C4-2B (cell line): ENCODE results near the gene HIVEP3.

Source experiments
- ZFX ChIP-seq: fragments of 450-650 bp; IDR thresholded peaks from 2 replicates; pipeline ENCODE4 v1.6.1; 2017
- TF ChIP-seq, protein P1 (sequence below): fragments of 450-650 bp; conservative IDR thresholded peaks from 2 replicates; pipeline ENCODE4 v1.5.1; 2017; ENCODE audit warnings: mild to moderate bottlenecking

DNA sequence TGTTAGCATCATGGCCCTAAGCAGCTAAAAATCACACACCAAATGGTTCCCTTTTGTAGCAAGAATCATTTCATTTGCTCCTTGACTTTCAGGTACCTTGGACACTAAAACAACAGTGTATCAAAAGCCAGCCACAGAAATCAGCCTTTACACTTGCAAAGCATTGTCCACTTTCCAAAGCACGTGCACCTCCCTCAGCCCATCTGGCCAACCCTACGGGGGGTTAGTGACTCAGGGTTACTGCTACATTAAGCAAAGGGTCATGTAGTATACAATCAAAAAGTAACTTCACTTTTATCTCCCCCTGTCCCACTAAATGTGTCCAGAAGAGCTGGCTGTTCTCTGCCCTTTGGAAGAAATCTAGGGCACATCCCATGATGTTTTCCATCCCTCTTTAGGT, 149.7 kb downstream of the HIVEP3 start:
- TF ChIP-seq, protein P1, sequence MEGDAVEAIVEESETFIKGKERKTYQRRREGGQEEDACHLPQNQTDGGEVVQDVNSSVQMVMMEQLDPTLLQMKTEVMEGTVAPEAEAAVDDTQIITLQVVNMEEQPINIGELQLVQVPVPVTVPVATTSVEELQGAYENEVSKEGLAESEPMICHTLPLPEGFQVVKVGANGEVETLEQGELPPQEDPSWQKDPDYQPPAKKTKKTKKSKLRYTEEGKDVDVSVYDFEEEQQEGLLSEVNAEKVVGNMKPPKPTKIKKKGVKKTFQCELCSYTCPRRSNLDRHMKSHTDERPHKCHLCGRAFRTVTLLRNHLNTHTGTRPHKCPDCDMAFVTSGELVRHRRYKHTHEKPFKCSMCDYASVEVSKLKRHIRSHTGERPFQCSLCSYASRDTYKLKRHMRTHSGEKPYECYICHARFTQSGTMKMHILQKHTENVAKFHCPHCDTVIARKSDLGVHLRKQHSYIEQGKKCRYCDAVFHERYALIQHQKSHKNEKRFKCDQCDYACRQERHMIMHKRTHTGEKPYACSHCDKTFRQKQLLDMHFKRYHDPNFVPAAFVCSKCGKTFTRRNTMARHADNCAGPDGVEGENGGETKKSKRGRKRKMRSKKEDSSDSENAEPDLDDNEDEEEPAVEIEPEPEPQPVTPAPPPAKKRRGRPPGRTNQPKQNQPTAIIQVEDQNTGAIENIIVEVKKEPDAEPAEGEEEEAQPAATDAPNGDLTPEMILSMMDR = no peak
- TF ChIP-seq ZFX = no peak
